Retinal pigment epithelial cell (primary cell): ENCODE measurements around the gene ITPKB.

Source experiments
- DNase-seq: peaks from one replicate; pipeline ENCODE4 v3.0.0-alpha.2; 2010; ENCODE audit warnings: low read depth
- H3K4me3 ChIP-seq: 2 replicates; pipeline ENCODE4 v1.5.1; 2011; ENCODE audit warnings: mild to moderate bottlenecking, low read length, control low read depth, moderate library complexity
- TF ChIP-seq, protein P1 (sequence below): conservative IDR thresholded peaks from 2 replicates; pipeline ENCODE4 v1.5.1; 2011; ENCODE audit warnings: low read depth, low read length, control low read depth, inconsistent platforms

ITPKB gene

DNA sequence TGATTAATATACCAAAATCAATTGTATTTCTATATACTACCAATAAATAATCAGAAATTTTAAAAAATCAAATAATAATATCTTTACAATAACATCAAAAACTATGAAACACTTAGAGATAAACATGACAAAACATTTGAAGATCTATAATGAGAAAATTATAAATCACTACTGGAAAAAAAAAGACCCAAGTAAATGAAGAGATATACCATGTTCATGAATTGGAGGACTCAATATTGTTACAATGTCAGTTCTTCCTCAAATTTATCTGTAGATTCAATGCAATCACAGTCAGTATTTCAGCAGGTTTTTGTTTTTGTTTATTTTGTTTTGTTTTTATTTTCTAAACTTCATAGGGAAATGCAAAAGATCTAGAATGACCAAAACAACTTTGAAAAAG, 4.2 kb upstream of the ITPKB start:
- DNase-seq, result no peak
- no peak overlapping the region for H3K4me3 ChIP-seq
- TF ChIP-seq, protein P1, sequence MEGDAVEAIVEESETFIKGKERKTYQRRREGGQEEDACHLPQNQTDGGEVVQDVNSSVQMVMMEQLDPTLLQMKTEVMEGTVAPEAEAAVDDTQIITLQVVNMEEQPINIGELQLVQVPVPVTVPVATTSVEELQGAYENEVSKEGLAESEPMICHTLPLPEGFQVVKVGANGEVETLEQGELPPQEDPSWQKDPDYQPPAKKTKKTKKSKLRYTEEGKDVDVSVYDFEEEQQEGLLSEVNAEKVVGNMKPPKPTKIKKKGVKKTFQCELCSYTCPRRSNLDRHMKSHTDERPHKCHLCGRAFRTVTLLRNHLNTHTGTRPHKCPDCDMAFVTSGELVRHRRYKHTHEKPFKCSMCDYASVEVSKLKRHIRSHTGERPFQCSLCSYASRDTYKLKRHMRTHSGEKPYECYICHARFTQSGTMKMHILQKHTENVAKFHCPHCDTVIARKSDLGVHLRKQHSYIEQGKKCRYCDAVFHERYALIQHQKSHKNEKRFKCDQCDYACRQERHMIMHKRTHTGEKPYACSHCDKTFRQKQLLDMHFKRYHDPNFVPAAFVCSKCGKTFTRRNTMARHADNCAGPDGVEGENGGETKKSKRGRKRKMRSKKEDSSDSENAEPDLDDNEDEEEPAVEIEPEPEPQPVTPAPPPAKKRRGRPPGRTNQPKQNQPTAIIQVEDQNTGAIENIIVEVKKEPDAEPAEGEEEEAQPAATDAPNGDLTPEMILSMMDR, result no peak

- DNase-seq, result no peak
- no peak overlapping the region for H3K4me3 ChIP-seq
- TF ChIP-seq, protein P1, result no peak
Observed at GRCh38 chr1:226741009-226741408, 1.9 kb upstream of the ITPKB start.

DNA sequence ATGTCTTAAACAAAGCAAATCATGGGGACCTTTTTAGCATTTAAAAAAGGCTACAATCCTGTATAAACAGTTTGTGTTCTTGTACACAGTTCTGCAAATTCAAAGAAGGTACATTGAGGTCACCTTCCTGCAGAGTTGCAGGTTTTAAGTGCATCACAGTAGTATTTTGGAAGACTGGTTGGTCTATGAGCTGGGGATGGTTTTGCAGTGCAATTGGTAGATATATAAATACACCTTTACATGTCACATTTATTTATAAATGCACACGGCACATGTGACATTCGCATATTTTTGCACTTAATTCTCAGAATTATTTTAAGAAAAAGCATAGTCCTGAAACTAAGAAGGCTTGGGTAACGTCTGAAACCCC, 599 bp upstream of the ITPKB start:
- no peak overlapping the region for H3K4me3 ChIP-seq
- TF ChIP-seq, protein P1, result no peak
- DNase-seq, result no peak

- no peak for DNase-seq
- TF ChIP-seq, protein P1, result no peak
- H3K4me3 ChIP-seq, result peak overlapping the region; percentile 65
Observed at GRCh38 chr1:226738421-226738994, 574 bp downstream of the ITPKB start.

- peak overlapping the region; percentile 65 for H3K4me3 ChIP-seq
- TF ChIP-seq, protein P1, result no peak
- DNase-seq, result no peak
Observed at GRCh38 chr1:226737819-226738420, 1.2 kb downstream of the ITPKB start.

GRCh38 chr1:226736908-226737818, 1.9 kb downstream of the ITPKB start:
- TF ChIP-seq, protein P1, result no peak
- no peak for DNase-seq
- H3K4me3 ChIP-seq, result peak overlapping the region; percentile 65
